ENCODE results near the gene WDR54.

GRCh38 chr2:74472086-74472944 is 50.8 kb downstream of the WDR54 start, which contains the start of gene MRPL53:
- TF ChIP-seq SIN3A (IDR thresholded peaks at IDR 0.05; ENCODE audit: borderline replicate concordance, insufficient read depth, low read depth, low read length) (0 out of 2 replicates have a peak, but pooled peaks have one; percentile 55), REST (IDR thresholded peaks at IDR 0.05; ENCODE audit: insufficient read depth in 1 of 2, low read depth in 2 of 2, low read length in 1 of 2) (0 out of 4 replicates have a peak, but pooled peaks of 1 of the 2 experiments have one; percentile 45), CTCF (IDR thresholded peaks at IDR 0.05) (no peak), POLR2AphosphoS5 (IDR thresholded peaks at IDR 0.05; ENCODE audit: low read depth, low read length) (peak; percentile 99)
